A673 (cell line): ENCODE data around the gene MAPRE3. TPM values are rescaled to one million over a fixed set of nuclear protein-coding genes. Genes with fewer than 3 reads are reported as not detected.
A peak's percentile ranks its signal among the peaks of the same experiment; 100 is the strongest.

Source experiments
- BruUV-seq: library from RNA; stranded (reverse); fragments of 400-500 nt; replicated peaks from 2 replicates; lab custom pipeline; 2021; lab: Mats Ljungman, UMichigan
- CTCF ChIA-PET: fragments of 300-600 bp; sonication (Branson Sonifier 250); formaldehyde crosslinking; loops from one replicate; lab custom pipeline; 2022; ENCODE audit warnings: antibody characterized with exemption; lab: Charles Lee
- POLR2A ChIA-PET: fragments of 300-600 bp; sonication (Branson Sonifier 250); formaldehyde crosslinking; loops from one replicate; lab custom pipeline; 2022; ENCODE audit warnings: antibody characterized with exemption; ENCODE audit not compliant: low non-redundant PET; lab: Charles Lee
- DNase-seq: peaks from one replicate; pipeline ENCODE4 v3.0.0-alpha.2; 2015; ENCODE audit warnings: low spot score
- H3K27ac ChIP-seq: fragments of 200-600 bp; sonication (generic); 2 replicates; pipeline ENCODE4 v1.5.1; 2016; ENCODE audit warnings: mixed run types, low read depth, mild to moderate bottlenecking, mixed read lengths, antibody characterized with exemption, low read length; ENCODE audit not compliant: poor library complexity, severe bottlenecking
- H3K27me3 ChIP-seq: fragments of 200-600 bp; sonication (generic); replicated peaks from 2 replicates; pipeline ENCODE4 v1.6.1; 2017; ENCODE audit warnings: mixed run types, low read depth, mild to moderate bottlenecking, mixed read lengths, antibody characterized with exemption, low read length; ENCODE audit not compliant: insufficient read depth, poor library complexity
- H3K36me3 ChIP-seq: fragments of 200-600 bp; sonication (generic); 2 replicates; pipeline ENCODE4 v1.6.1; 2016; ENCODE audit warnings: mixed run types, mild to moderate bottlenecking, mixed read lengths, antibody characterized with exemption, low read length; ENCODE audit not compliant: insufficient read depth, poor library complexity, severe bottlenecking
- H3K4me1 ChIP-seq: fragments of 200-600 bp; sonication (generic); 2 replicates; pipeline ENCODE4 v1.6.1; 2017; ENCODE audit warnings: mixed run types, mild to moderate bottlenecking, mixed read lengths, antibody characterized with exemption, low read length; ENCODE audit not compliant: insufficient read depth, poor library complexity, severe bottlenecking
- H3K4me3 ChIP-seq: fragments of 200-600 bp; sonication (generic); 2 replicates; pipeline ENCODE4 v1.5.1; 2016; ENCODE audit warnings: low read depth, mixed run types, mild to moderate bottlenecking, mixed read lengths, low read length; ENCODE audit not compliant: poor library complexity, severe bottlenecking
- H3K9me3 ChIP-seq: fragments of 200-600 bp; sonication (generic); 2 replicates; pipeline ENCODE4 v1.6.1; 2016; ENCODE audit warnings: mixed run types, low read depth, mild to moderate bottlenecking, mixed read lengths, antibody characterized with exemption, low read length; ENCODE audit not compliant: poor library complexity, severe bottlenecking
- EZH2 ChIP-seq: fragments of 200-600 bp; sonication (generic); IDR thresholded peaks from 2 replicates; pipeline ENCODE4 v1.6.1; 2017; ENCODE audit warnings: borderline replicate concordance, low read depth, mild to moderate bottlenecking, mixed read lengths, antibody characterized with exemption, low read length; ENCODE audit not compliant: poor library complexity, severe bottlenecking
- intact Hi-C: fragments of 100-400 bp; cut with micrococcal nuclease; formaldehyde crosslinking; loops from one replicate; pipeline ENCODE4 v1.10.0; 2022; ENCODE audit not compliant: unreplicated experiment
- total RNA-seq: library from RNA; stranded (reverse); gene quantifications from 2 replicates; pipeline ENCODE4 v1.2.3, GENCODE V29; 2021
- TF ChIP-seq, protein P1 (sequence below): fragments of 300-800, 200-600 bp; sonication (generic); conservative IDR thresholded peaks from 2 replicates; pipeline ENCODE4 v1.5.1; 2017; ENCODE audit warnings: low read depth, mild to moderate bottlenecking, antibody characterized with exemption, low read length, moderate library complexity, mixed read lengths

Gene MAPRE3
- total RNA-seq, 1 experiment from 2014 or later, result 8.4 TPM

DNA sequence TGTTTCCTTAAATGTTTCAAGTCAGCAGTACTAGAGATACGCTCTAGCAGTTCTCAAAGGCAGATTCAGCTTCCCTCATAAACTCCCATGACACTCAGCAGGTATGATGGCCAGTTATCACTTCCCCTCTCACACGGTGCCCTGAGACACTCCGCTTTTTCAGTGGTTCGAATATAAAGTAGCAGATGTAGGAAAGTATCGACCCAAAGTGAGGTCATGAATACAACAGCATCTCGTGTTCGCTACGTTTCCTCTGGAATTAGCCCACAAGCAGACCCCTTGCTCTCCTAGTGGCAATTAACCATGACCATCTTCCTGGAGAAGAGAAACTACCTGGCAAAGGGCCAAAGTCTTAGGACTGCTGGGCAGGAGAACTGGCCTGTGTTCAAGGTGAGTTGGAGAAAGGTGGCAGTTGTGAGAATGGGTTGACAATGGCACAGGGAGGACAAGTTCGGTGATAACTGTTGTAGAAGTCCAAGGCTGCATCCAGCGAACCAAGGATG is 71.8 kb downstream of the MAPRE3 start:
- H3K36me3 ChIP-seq, result peaks cover 40% of the 10 kb centered on the region
- no peaks in the 10 kb centered on the region for H3K9me3 ChIP-seq
- CTCF ChIA-PET, result no interaction called here
- TF ChIP-seq, protein P1, sequence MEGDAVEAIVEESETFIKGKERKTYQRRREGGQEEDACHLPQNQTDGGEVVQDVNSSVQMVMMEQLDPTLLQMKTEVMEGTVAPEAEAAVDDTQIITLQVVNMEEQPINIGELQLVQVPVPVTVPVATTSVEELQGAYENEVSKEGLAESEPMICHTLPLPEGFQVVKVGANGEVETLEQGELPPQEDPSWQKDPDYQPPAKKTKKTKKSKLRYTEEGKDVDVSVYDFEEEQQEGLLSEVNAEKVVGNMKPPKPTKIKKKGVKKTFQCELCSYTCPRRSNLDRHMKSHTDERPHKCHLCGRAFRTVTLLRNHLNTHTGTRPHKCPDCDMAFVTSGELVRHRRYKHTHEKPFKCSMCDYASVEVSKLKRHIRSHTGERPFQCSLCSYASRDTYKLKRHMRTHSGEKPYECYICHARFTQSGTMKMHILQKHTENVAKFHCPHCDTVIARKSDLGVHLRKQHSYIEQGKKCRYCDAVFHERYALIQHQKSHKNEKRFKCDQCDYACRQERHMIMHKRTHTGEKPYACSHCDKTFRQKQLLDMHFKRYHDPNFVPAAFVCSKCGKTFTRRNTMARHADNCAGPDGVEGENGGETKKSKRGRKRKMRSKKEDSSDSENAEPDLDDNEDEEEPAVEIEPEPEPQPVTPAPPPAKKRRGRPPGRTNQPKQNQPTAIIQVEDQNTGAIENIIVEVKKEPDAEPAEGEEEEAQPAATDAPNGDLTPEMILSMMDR, result no peak
- TF ChIP-seq EZH2, result no peak
- intact Hi-C loops, result no loop called here
- no TSS peak for BruUV-seq
- DNase-seq, result no peak
- POLR2A ChIA-PET, result no interaction called here
- peaks cover 4% of the 10 kb centered on the region for H3K4me1 ChIP-seq
- H3K27ac ChIP-seq, result no peak overlapping the region
- H3K4me3 ChIP-seq, result no peak overlapping the region
- no peaks in the 10 kb centered on the region for H3K27me3 ChIP-seq

GRCh38 chr2:27042985-27043634 is 72.7 kb downstream of the MAPRE3 start:
- BruUV-seq, result no TSS peak
- peaks cover 4% of the 10 kb centered on the region for H3K4me1 ChIP-seq
- no peak overlapping the region for H3K4me3 ChIP-seq
- CTCF ChIA-PET, result no interaction called here
- peaks cover 31% of the 10 kb centered on the region for H3K36me3 ChIP-seq
- DNase-seq, result no peak
- H3K27ac ChIP-seq, result no peak overlapping the region
- H3K27me3 ChIP-seq, result no peaks in the 10 kb centered on the region
- H3K9me3 ChIP-seq, result no peaks in the 10 kb centered on the region
- intact Hi-C loops, result no loop called here
- no peak for TF ChIP-seq EZH2
- TF ChIP-seq, protein P1, result no peak
- POLR2A ChIA-PET, result no interaction called here

- ChIA-PET CTCF (interaction anchor here (0.6 to 2.0 kb wide), 4 partner anchors 23 to 203 kb away, joined by 4 to 6 read pairs (median 5); no protein-coding TSS in a partner anchor), POLR2A (no interaction called here)
- no TSS peak for BruUV-seq
- no peaks in the 10 kb centered on the region for H3K9me3 ChIP-seq
- H3K27me3 ChIP-seq, result no peaks in the 10 kb centered on the region
- TF ChIP-seq, protein P1, result no peak
- DNase-seq, result no peak
- H3K36me3 ChIP-seq, result peaks cover 17% of the 10 kb centered on the region
- H3K27ac ChIP-seq, result peak overlapping the region; percentile 91
- H3K4me1 ChIP-seq, result peaks cover 12% of the 10 kb centered on the region
- intact Hi-C loops, result loop anchor here (1.0 kb wide), 1 partner anchor 17 kb away; the partner anchor contains the start of gene TMEM214
- peak overlapping the region; percentile 74 for H3K4me3 ChIP-seq
Observed at GRCh38 chr2:27049422-27050280, 79.2 kb downstream of the MAPRE3 start.
